ENCODE results near the gene RAET1G.

RAET1G gene

DNA sequence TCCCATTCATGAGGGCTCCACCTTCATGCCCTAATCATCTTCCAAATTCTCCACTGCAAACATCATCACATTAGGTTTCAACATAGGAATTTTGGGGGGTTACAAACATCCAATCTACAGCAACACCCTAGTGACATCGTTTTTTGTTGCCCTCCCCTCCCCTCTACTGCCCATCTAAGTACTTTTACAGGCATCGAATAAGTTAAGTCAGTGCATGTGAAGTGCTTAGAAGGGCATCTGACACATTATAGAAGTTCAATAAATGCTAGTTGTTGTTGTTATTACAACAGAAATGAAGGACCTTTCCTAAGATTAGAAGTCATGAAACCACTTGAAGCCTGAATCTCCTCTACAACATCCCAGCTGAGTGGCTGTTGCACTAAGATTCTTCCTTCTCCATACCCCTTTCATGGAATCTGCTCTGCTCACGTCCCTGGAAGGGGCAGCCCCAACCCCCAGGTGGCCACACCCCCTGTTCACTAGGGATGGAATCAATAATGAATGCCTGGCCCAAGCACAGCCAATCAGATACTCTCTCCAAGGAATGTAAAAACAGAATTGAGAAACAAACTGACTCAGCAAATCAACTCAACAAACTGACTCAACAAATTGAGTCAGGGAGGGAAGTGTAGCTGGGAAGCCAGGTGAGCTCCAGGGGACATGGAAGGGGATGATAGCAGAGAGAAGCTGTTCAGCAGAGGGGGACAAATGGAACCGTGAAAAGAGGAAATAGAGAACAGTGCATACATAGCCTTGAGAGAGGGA is 54.9 kb downstream of the RAET1G start:
- DNase-seq (ENCODE audit: low read depth, low spot score) = peak; percentile 47
